ENCODE data around the gene MINDY4B.

- TF ChIP-seq, protein P1, sequence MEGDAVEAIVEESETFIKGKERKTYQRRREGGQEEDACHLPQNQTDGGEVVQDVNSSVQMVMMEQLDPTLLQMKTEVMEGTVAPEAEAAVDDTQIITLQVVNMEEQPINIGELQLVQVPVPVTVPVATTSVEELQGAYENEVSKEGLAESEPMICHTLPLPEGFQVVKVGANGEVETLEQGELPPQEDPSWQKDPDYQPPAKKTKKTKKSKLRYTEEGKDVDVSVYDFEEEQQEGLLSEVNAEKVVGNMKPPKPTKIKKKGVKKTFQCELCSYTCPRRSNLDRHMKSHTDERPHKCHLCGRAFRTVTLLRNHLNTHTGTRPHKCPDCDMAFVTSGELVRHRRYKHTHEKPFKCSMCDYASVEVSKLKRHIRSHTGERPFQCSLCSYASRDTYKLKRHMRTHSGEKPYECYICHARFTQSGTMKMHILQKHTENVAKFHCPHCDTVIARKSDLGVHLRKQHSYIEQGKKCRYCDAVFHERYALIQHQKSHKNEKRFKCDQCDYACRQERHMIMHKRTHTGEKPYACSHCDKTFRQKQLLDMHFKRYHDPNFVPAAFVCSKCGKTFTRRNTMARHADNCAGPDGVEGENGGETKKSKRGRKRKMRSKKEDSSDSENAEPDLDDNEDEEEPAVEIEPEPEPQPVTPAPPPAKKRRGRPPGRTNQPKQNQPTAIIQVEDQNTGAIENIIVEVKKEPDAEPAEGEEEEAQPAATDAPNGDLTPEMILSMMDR (IDR thresholded peaks at IDR 0.05; ENCODE audit: low read depth, low read length, missing input control): no peak
- no peak for TF ChIP-seq MAX (IDR thresholded peaks at IDR 0.05)
- TF ChIP-seq, protein P2, sequence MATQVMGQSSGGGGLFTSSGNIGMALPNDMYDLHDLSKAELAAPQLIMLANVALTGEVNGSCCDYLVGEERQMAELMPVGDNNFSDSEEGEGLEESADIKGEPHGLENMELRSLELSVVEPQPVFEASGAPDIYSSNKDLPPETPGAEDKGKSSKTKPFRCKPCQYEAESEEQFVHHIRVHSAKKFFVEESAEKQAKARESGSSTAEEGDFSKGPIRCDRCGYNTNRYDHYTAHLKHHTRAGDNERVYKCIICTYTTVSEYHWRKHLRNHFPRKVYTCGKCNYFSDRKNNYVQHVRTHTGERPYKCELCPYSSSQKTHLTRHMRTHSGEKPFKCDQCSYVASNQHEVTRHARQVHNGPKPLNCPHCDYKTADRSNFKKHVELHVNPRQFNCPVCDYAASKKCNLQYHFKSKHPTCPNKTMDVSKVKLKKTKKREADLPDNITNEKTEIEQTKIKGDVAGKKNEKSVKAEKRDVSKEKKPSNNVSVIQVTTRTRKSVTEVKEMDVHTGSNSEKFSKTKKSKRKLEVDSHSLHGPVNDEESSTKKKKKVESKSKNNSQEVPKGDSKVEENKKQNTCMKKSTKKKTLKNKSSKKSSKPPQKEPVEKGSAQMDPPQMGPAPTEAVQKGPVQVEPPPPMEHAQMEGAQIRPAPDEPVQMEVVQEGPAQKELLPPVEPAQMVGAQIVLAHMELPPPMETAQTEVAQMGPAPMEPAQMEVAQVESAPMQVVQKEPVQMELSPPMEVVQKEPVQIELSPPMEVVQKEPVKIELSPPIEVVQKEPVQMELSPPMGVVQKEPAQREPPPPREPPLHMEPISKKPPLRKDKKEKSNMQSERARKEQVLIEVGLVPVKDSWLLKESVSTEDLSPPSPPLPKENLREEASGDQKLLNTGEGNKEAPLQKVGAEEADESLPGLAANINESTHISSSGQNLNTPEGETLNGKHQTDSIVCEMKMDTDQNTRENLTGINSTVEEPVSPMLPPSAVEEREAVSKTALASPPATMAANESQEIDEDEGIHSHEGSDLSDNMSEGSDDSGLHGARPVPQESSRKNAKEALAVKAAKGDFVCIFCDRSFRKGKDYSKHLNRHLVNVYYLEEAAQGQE (IDR thresholded peaks at IDR 0.05): no peak
- no peak for TF ChIP-seq EGR1 (IDR thresholded peaks at IDR 0.05; ENCODE audit: low read depth in 2 of 2)
- TF ChIP-seq GABPA (IDR thresholded peaks at IDR 0.05 in 1 of 2, conservative IDR thresholded peaks at IDR 0.05 in 1 of 2): no peak
Observed at GRCh38 chr3:150870406-150870805, 34.8 kb downstream of the MINDY4B start.
